PFSK-1 (cell line): Measurements from ENCODE around the gene NCOA6.

Source experiments
- FOXP2 ChIP-seq: optimal IDR thresholded peaks from 2 replicates; pipeline ENCODE3; 2011; ENCODE audit warnings: borderline replicate concordance, control low read depth, inconsistent platforms; ENCODE audit not compliant: insufficient read depth; ENCODE audit errors: extremely low read length, extremely low read depth
- POLR2AphosphoS5 ChIP-seq: IDR thresholded peaks from 2 replicates; pipeline ENCODE4 v1.6.1; 2012; ENCODE audit warnings: low read depth, mild to moderate bottlenecking, control low read depth, low read length, moderate library complexity
- REST ChIP-seq, 2 experiments: IDR thresholded peaks; 2 replicates each; pipeline versions ENCODE4 v1.6.1 to v1.8.0; 2011 to 2012; ENCODE audit warnings: low read depth in 2 of 2, low read length in 2 of 2, control low read depth in 1 of 2, inconsistent platforms in 1 of 2, mild to moderate bottlenecking in 1 of 2, moderate library complexity in 1 of 2; ENCODE audit not compliant: insufficient read depth in 1 of 2
- SIN3A ChIP-seq: IDR thresholded peaks from 2 replicates; pipeline ENCODE4 v1.6.1; 2012; ENCODE audit warnings: mild to moderate bottlenecking, low read length, moderate library complexity, borderline replicate concordance; ENCODE audit not compliant: insufficient read depth
- TAF1 ChIP-seq: IDR thresholded peaks from 2 replicates; pipeline ENCODE4 v1.6.1; 2012; ENCODE audit warnings: low read length, control low read depth, borderline replicate concordance; ENCODE audit not compliant: insufficient read depth

NCOA6 gene

DNA sequence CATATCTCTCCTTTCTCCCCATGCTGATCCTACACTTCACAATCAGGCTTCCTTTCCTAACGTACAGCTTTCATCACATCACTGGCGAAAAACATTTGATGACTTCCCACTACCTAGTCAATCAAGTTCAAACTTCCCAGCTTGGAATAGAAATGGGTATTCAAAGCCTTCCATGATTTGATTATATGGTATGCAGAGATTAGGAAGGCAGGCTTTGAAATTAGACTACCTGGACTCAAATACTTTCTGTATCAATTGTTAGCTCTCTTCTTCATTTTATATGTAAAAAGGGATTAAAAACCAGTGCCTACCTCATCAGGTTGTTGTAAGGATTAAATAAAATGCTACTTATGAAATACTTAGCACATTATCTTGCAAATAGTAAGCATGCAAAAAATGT is 7.7 kb downstream of the NCOA6 start:
- no peak for TF ChIP-seq REST (IDR thresholded peaks at IDR 0.05; ENCODE audit: insufficient read depth in 1 of 2, low read depth in 2 of 2, low read length in 2 of 2)

DNA sequence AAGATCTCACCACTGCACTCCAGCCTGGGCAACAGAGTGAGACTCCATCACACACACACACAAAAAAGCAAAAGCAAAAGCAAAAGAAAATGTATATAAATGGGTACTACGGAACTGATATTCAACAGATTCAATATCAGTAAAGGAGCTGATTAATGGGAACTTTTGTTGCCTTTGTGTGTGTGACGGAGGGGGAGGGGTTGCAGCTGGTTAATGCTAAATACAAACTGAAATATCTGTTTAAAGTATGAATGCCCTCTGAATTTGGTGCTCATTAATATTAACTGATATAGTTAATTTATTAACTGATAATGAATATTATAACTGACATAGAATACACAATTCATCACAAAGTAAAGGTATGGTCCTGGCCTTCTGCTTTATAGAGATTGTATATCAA is 8.4 kb downstream of the NCOA6 start:
- TF ChIP-seq SIN3A (no peak), TAF1 (no peak), FOXP2 (no peak), POLR2AphosphoS5 (no peak), REST (IDR thresholded peaks at IDR 0.05; ENCODE audit: insufficient read depth in 1 of 2, low read depth in 2 of 2, low read length in 2 of 2) (no peak)

- TF ChIP-seq SIN3A (no peak), POLR2AphosphoS5 (no peak), TAF1 (no peak), REST (IDR thresholded peaks at IDR 0.05; ENCODE audit: insufficient read depth in 1 of 2, low read depth in 2 of 2, low read length in 2 of 2) (no peak), FOXP2 (no peak)
These were observed 9.8 kb downstream of the NCOA6 start for GRCh38 chr20:34815636-34816035.

- no peak for TF ChIP-seq FOXP2
- no peak for TF ChIP-seq SIN3A
- no peak for TF ChIP-seq POLR2AphosphoS5
- no peak for TF ChIP-seq REST (IDR thresholded peaks at IDR 0.05; ENCODE audit: insufficient read depth in 1 of 2, low read depth in 2 of 2, low read length in 2 of 2)
- no peak for TF ChIP-seq TAF1
These were observed 16.9 kb downstream of the NCOA6 start for GRCh38 chr20:34808583-34808982.

GRCh38 chr20:34806255-34806654 is 19.2 kb downstream of the NCOA6 start:
- TF ChIP-seq REST (IDR thresholded peaks at IDR 0.05; ENCODE audit: insufficient read depth in 1 of 2, low read depth in 2 of 2, low read length in 2 of 2): no peak
- TF ChIP-seq POLR2AphosphoS5: no peak
- no peak for TF ChIP-seq SIN3A
- TF ChIP-seq FOXP2: no peak
- TF ChIP-seq TAF1: no peak
